Measurements from ENCODE around the gene PCDH1.
A peak's percentile ranks its signal among the peaks of the same experiment; 100 is the strongest.
"Not testable (repeated sequence)": the region's sequence is repeated elsewhere in the genome, so short reads cannot be mapped to it uniquely, and the experiment has no call there.

PCDH1 gene

GRCh38 chr5:141878186-141878710, at the start of gene PCDH1:
Gene PCDH1, minus strand, starts transcription at chr5:141878410. Its CDS starts 148 bp downstream, at chr5:141878262.
- TF ChIP-seq, protein P1, sequence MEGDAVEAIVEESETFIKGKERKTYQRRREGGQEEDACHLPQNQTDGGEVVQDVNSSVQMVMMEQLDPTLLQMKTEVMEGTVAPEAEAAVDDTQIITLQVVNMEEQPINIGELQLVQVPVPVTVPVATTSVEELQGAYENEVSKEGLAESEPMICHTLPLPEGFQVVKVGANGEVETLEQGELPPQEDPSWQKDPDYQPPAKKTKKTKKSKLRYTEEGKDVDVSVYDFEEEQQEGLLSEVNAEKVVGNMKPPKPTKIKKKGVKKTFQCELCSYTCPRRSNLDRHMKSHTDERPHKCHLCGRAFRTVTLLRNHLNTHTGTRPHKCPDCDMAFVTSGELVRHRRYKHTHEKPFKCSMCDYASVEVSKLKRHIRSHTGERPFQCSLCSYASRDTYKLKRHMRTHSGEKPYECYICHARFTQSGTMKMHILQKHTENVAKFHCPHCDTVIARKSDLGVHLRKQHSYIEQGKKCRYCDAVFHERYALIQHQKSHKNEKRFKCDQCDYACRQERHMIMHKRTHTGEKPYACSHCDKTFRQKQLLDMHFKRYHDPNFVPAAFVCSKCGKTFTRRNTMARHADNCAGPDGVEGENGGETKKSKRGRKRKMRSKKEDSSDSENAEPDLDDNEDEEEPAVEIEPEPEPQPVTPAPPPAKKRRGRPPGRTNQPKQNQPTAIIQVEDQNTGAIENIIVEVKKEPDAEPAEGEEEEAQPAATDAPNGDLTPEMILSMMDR (conservative IDR thresholded peaks at IDR 0.05; ENCODE audit: control insufficient read depth, insufficient read depth, low read depth, low read length) = no peak
- no peak for DNase-seq (ENCODE audit: low read depth)
- H3K4me3 ChIP-seq (ENCODE audit: control insufficient read depth, low read depth, low read length) = peak within 1 kb of the TSS; percentile 25

DNA sequence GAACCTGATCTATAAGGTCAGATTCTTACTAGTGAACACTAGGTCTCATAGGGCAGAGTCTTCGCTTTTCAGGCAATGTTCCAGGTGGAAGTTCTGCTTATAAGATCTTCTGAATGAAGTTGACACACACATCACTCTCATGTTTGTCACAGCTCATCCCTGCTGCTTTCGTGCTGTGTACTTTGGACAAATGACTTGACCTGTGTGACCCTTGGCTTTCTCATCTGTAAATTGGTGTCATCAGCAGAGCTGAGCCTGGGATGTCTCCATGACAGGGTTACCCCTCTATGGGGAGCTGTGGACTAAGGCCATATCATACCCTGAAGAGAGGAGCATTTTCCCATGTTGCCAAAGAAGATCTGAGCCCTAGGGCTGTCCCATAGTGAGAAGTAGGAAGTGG, 48.2 kb upstream of the PCDH1 start:
- TF ChIP-seq, protein P1 (conservative IDR thresholded peaks at IDR 0.05; ENCODE audit: control insufficient read depth, insufficient read depth, low read depth, low read length) = no peak
- no peak for DNase-seq (ENCODE audit: low read depth)
- no peak overlapping the region for H3K4me3 ChIP-seq (ENCODE audit: control insufficient read depth, low read depth, low read length)

DNA sequence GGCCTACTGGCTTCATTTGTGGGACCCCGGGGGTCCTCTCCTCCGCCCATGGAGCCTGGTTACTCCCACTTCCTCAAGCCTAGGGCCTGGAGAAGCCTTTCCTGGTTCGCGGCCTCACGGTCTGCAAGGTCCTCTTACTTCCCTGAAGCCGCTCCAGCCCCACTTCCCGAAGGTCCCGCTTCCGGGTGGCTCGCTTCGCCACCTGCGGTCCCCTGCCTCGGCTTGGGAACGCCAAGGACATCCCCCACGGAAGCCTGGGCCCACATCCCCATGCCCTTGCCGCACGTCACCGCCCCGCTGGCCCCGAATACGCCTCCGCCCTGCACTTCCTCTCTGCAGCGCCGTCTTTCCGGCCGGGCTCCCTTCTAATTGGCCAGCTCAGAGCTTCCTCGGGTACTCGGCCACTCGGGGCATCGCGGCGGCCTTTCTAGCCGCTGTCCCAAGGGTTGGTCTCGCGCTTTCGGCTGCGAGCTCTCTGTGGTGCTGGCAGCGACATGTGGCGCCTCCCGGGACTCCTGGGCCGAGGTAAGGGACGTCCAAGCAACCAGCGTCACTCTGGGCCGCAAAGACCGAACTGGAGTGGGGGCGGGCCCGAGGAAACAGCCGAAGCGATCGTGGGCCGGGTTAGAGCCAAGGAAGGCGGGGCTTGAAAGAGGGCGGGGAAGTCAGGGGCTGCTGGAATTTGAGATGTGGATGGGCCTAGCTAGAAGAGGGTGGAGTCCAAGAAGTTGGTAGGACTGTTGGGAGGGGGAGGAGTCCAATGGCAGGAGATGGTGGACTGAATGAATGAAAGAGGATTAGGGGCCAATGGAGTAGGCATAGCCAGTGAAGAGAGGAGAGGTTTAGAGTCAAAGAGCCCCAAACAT, 45.5 kb upstream of the PCDH1 start, which contains the start of gene DELE1:
TSS of gene DELE1 (plus strand) at position 424 of the 866 bp plus-strand sequence. CDS start at position 495, 71 bp downstream.
- peak; percentile 92 for DNase-seq (ENCODE audit: low read depth)
- TF ChIP-seq, protein P1 (conservative IDR thresholded peaks at IDR 0.05; ENCODE audit: control insufficient read depth, insufficient read depth, low read depth, low read length) = no peak

DNA sequence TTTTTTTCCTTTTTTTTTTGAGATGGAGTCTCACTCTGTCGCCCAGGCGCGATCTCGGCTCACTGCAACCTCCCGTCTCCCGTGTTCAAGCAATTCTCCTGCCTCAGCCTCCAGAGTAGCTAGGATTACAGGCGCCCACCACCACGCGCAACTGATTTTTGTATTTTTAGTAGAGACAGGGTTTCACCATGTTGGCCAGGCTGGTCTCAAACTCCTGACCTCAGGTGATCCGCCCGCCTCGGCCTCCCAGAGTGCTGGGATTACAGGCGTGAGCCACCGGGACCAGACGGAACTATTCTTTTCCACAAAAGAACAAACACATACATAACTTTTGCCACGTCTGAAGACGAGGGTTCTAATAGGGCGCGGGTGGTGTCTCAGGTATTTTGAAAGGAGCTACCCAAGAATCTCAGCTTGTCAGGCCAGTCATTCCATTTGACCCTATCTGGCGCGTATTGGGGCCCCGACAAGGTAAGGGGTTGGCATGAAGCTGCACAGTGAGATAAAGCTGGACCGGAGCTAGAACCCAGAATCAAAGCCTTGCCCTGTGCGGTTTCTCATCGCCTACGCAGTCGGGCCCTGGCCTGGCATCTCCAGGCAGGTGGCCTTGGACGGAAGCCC, 44.7 kb upstream of the PCDH1 start:
- not testable (repeated sequence) for DNase-seq (ENCODE audit: low read depth)
- peak overlapping the region; percentile 70 for H3K4me3 ChIP-seq (ENCODE audit: control insufficient read depth, low read depth, low read length)

More for the DNA sequence above, 45.5 kb upstream of the PCDH1 start, which contains the start of gene DELE1:
- peak within 1 kb of the TSS; percentile 70 for H3K4me3 ChIP-seq (ENCODE audit: control insufficient read depth, low read depth, low read length)

DNA sequence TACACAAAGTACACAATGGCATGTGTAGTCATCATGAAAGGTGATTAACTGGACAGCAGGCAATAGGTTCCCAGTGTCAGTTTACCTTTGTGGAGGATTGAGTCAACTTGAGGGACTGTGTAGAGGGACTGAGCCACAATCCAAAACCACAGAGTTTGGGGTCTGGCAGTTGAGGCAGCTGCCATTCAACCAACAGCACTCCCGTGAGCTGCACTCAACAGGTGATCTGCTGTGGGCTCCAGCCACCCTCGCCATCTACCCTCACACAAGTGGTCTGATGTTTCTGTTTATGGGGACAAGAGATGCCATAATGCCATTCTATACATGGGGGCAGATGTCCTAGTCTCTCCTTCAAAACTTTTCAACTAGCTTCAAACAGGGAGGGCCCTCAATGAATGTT, 42.6 kb upstream of the PCDH1 start:
- TF ChIP-seq, protein P1 (conservative IDR thresholded peaks at IDR 0.05; ENCODE audit: control insufficient read depth, insufficient read depth, low read depth, low read length) = no peak
- no peak overlapping the region for H3K4me3 ChIP-seq (ENCODE audit: control insufficient read depth, low read depth, low read length)
- no peak for DNase-seq (ENCODE audit: low read depth)

DNA sequence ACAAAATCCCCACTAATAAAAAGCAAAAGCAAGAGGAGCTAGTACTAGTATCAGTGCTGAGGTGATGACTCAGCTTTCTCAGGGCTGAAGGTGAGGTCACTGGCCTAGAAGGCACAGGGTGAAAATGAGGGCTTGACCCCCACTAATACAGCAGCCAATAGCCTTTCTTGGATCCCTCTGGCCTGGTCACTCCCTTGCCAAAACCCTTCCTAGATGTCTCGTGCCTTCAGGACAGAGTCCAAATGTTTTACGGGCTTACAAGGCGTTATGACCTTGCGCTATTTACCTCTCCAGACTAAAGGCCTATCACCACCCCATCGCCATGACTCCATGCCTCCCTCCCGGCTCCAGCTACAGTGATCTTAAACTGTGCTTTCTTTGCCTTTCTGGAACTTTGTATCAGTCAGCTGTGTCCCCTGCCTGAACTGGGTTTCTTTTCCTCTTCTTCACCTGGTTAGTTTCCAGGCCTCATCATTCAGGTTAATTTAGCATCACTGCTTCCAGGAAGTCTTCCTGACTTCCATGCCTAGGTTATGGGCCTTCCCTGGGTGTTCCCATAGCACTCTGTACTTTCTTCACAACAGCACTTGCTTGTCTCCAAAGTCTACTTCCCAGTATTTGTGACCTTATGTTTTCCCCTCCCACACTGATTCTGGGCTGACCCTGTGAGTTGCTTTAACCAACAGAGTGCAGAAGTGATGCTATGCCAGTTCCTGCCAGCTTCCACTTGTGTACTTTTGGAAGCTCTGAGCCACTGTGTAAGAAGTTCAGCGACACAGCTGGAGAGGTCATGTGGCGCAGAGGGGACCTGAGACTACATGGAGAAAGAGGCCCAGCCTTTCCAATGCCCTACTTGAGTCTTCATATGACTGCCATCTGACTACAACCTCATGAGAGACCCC, 41.3 kb upstream of the PCDH1 start:
- TF ChIP-seq, protein P1 (conservative IDR thresholded peaks at IDR 0.05; ENCODE audit: control insufficient read depth, insufficient read depth, low read depth, low read length) = no peak
- DNase-seq (ENCODE audit: low read depth) = no peak
- no peak overlapping the region for H3K4me3 ChIP-seq (ENCODE audit: control insufficient read depth, low read depth, low read length)

All from fibroblast of mammary gland (primary cell).